ENCODE results near the gene TIMM29.

The TIMM29 gene

GRCh38 chr19:10928563-10929401 lies at the start of gene TIMM29, which contains the start of gene YIPF2:
TIMM29 (plus strand) TSS chr19:10928811; CDS start chr19:10928823, 12 bp downstream.
YIPF2 (minus strand) TSS chr19:10928639; CDS start chr19:10928410, 229 bp downstream.
- peak; percentile 80 for DNase-seq (ENCODE audit: low read depth)

- DNase-seq (ENCODE audit: low read depth), result no peak
Measured at GRCh38 chr19:10881403-10882107, 47.1 kb upstream of the TIMM29 start.

- no peak for DNase-seq (ENCODE audit: low read depth)
Measured at GRCh38 chr19:10882108-10882457, 46.5 kb upstream of the TIMM29 start.

- DNase-seq (ENCODE audit: low read depth), result no peak
Measured at GRCh38 chr19:10884274-10884673, 44.3 kb upstream of the TIMM29 start.

- no peak for DNase-seq (ENCODE audit: low read depth)
Measured at GRCh38 chr19:10885201-10886169, 43.1 kb upstream of the TIMM29 start.

GRCh38 chr19:10887616-10888367 lies 40.8 kb upstream of the TIMM29 start:
- DNase-seq (ENCODE audit: low read depth), result no peak

GRCh38 chr19:10888421-10888866 lies 40.2 kb upstream of the TIMM29 start:
- DNase-seq (ENCODE audit: low read depth), result no peak

- DNase-seq (ENCODE audit: low read depth), result no peak
Measured at GRCh38 chr19:10889880-10890279, 38.7 kb upstream of the TIMM29 start.

GRCh38 chr19:10891405-10892086 lies 37.1 kb upstream of the TIMM29 start:
- DNase-seq (ENCODE audit: low read depth), result no peak

- DNase-seq (ENCODE audit: low read depth), result no peak
Measured at GRCh38 chr19:10892256-10892655, 36.4 kb upstream of the TIMM29 start.

- DNase-seq (ENCODE audit: low read depth), result no peak
Measured at GRCh38 chr19:10894911-10895213, 33.7 kb upstream of the TIMM29 start.

- DNase-seq (ENCODE audit: low read depth), result no peak
Measured at GRCh38 chr19:10895363-10895762, 33.2 kb upstream of the TIMM29 start.

GRCh38 chr19:10895920-10896319 lies 32.7 kb upstream of the TIMM29 start:
- DNase-seq (ENCODE audit: low read depth), result no peak

GRCh38 chr19:10896851-10897526 lies 31.6 kb upstream of the TIMM29 start:
- no peak for DNase-seq (ENCODE audit: low read depth)

- DNase-seq (ENCODE audit: low read depth), result no peak
Measured at GRCh38 chr19:10898633-10899032, 30.0 kb upstream of the TIMM29 start.

- no peak for DNase-seq (ENCODE audit: low read depth)
Measured at GRCh38 chr19:10899151-10899653, 29.4 kb upstream of the TIMM29 start.

GRCh38 chr19:10907925-10908324 lies 20.7 kb upstream of the TIMM29 start:
- DNase-seq (ENCODE audit: low read depth), result no peak

GRCh38 chr19:10908380-10908960 lies 20.1 kb upstream of the TIMM29 start:
- no peak for DNase-seq (ENCODE audit: low read depth)

- DNase-seq (ENCODE audit: low read depth), result no peak
Measured at GRCh38 chr19:10911579-10912363, 16.8 kb upstream of the TIMM29 start.
